Measurements from ENCODE around the gene THEMIS.

THEMIS gene

GRCh38 chr6:127917766-127918165 lies 16.9 kb upstream of the THEMIS start:
- Histone ChIP-seq H3K4me2 (ENCODE audit: low read depth, low read length) (no peak overlapping the region), H3F3A (ENCODE audit: insufficient read depth, low read length) (no peaks in the 10 kb centered on the region), H3K27me3 (replicated peaks; ENCODE audit: insufficient read depth, low read length) (no peaks in the 10 kb centered on the region), H3K4me3 (ENCODE audit: low read length) (no peak overlapping the region), H4K20me1 (ENCODE audit: insufficient read depth, low read length) (no peaks in the 10 kb centered on the region), H3K4me1 (ENCODE audit: low read length) (peaks cover 8% of the 10 kb centered on the region; the same call in 1 of the 2 replicates), H3K27ac (ENCODE audit: low read length) (no peak overlapping the region), H3K9ac (ENCODE audit: low read length) (no peak overlapping the region), H3K9me2 (replicated peaks; ENCODE audit: insufficient read depth, low read length) (no peaks in the 10 kb centered on the region), H3K9me3 (replicated peaks; ENCODE audit: insufficient read depth, low read length) (no peaks in the 10 kb centered on the region), H3K36me3 (replicated peaks; ENCODE audit: insufficient read depth, low read length) (no peaks in the 10 kb centered on the region), H2AFZ (ENCODE audit: low read length) (no peak overlapping the region), H3K79me2 (ENCODE audit: low read length) (no peaks in the 10 kb centered on the region)
- TF ChIP-seq EZH2 (optimal IDR thresholded peaks at IDR 0.05; ENCODE audit: low read depth, low read length), result no peak
- TF ChIP-seq EZH2phosphoT487 (IDR thresholded peaks at IDR 0.05; ENCODE audit: low read length), result no peak
- no peak for TF ChIP-seq CTCF (IDR thresholded peaks at IDR 0.05; ENCODE audit: low read length)
- no peak for DNase-seq

DNA sequence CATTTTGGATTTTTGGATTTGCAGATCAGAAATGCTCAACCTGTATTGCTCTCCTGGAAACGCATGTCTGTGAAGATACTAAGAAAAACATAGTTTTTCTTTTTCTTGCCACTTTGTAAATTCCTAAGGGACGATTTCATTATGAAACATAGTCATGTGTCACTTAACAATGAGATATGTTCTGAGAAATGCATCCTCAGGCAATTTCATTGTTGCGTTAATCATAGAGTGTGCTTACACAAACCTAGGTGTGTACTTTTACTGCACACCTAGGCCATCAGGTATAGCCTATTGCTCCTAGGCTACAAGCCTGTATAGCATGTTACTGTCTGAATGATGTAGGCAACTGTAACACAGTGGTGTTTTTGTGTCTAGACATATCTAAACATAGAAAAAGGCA lies 13.4 kb upstream of the THEMIS start:
- TF ChIP-seq EZH2 (optimal IDR thresholded peaks at IDR 0.05; ENCODE audit: low read depth, low read length) (no peak), CTCF (IDR thresholded peaks at IDR 0.05; ENCODE audit: low read length) (no peak), EZH2phosphoT487 (IDR thresholded peaks at IDR 0.05; ENCODE audit: low read length) (no peak)

DNA sequence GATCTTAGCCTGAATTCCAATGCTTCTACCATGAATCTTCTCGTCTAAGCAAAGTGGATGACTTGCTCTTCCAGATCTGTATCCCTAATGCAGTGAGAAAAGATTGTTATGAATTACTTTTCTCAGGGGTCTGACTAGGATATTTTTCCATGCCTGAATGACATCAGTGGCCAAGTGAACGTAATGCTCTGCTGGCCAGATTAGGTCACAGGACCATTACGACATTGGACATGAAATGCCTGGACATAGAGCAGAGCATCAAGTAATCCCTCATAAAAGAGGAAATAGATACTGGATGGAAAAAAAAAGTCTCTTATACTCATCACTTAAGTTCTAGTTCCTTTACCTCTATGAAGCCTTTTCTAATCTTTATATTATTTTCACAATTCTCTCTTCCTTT lies 12.1 kb upstream of the THEMIS start:
- no peak for TF ChIP-seq EZH2phosphoT487 (IDR thresholded peaks at IDR 0.05; ENCODE audit: low read length)
- Histone ChIP-seq H4K20me1 (ENCODE audit: insufficient read depth, low read length) (no peaks in the 10 kb centered on the region), H3K9me3 (replicated peaks; ENCODE audit: insufficient read depth, low read length) (no peaks in the 10 kb centered on the region), H3K4me1 (ENCODE audit: low read length) (no peaks in the 10 kb centered on the region), H3K79me2 (ENCODE audit: low read length) (no peaks in the 10 kb centered on the region), H3K4me3 (ENCODE audit: low read length) (no peak overlapping the region), H3K36me3 (replicated peaks; ENCODE audit: insufficient read depth, low read length) (no peaks in the 10 kb centered on the region), H3K9ac (ENCODE audit: low read length) (no peak overlapping the region), H3K27me3 (replicated peaks; ENCODE audit: insufficient read depth, low read length) (no peaks in the 10 kb centered on the region), H3K4me2 (ENCODE audit: low read depth, low read length) (no peak overlapping the region), H2AFZ (ENCODE audit: low read length) (no peak overlapping the region), H3F3A (ENCODE audit: insufficient read depth, low read length) (no peaks in the 10 kb centered on the region), H3K27ac (ENCODE audit: low read length) (no peak overlapping the region), H3K9me2 (replicated peaks; ENCODE audit: insufficient read depth, low read length) (no peaks in the 10 kb centered on the region)
- DNase-seq, result no peak

More for the DNA sequence above, 13.4 kb upstream of the THEMIS start:
- Histone ChIP-seq H3K4me3 (ENCODE audit: low read length) (no peak overlapping the region), H3K9ac (ENCODE audit: low read length) (no peak overlapping the region), H2AFZ (ENCODE audit: low read length) (no peak overlapping the region), H4K20me1 (ENCODE audit: insufficient read depth, low read length) (no peaks in the 10 kb centered on the region), H3K27me3 (replicated peaks; ENCODE audit: insufficient read depth, low read length) (no peaks in the 10 kb centered on the region), H3K27ac (ENCODE audit: low read length) (no peak overlapping the region), H3K9me2 (replicated peaks; ENCODE audit: insufficient read depth, low read length) (no peaks in the 10 kb centered on the region), H3K9me3 (replicated peaks; ENCODE audit: insufficient read depth, low read length) (no peaks in the 10 kb centered on the region), H3F3A (ENCODE audit: insufficient read depth, low read length) (no peaks in the 10 kb centered on the region), H3K4me1 (ENCODE audit: low read length) (peaks cover 8% of the 10 kb centered on the region; the same call in 1 of the 2 replicates), H3K79me2 (ENCODE audit: low read length) (no peaks in the 10 kb centered on the region), H3K4me2 (ENCODE audit: low read depth, low read length) (no peak overlapping the region), H3K36me3 (replicated peaks; ENCODE audit: insufficient read depth, low read length) (no peaks in the 10 kb centered on the region)
- DNase-seq, result no peak

GRCh38 chr6:127907960-127908640 lies 7.2 kb upstream of the THEMIS start:
- H3K4me1 ChIP-seq (ENCODE audit: low read length), result no peaks in the 10 kb centered on the region

More at GRCh38 chr6:127907960-127908640, 7.2 kb upstream of the THEMIS start:
- no peak overlapping the region for H2AFZ ChIP-seq (ENCODE audit: low read length)
- H3K9me3 ChIP-seq (replicated peaks; ENCODE audit: insufficient read depth, low read length), result no peaks in the 10 kb centered on the region
- H3F3A ChIP-seq (ENCODE audit: insufficient read depth, low read length), result no peaks in the 10 kb centered on the region
- no peaks in the 10 kb centered on the region for H3K36me3 ChIP-seq (replicated peaks; ENCODE audit: insufficient read depth, low read length)
- no peak for DNase-seq
- H3K79me2 ChIP-seq (ENCODE audit: low read length), result no peaks in the 10 kb centered on the region
- no peak overlapping the region for H3K4me2 ChIP-seq (ENCODE audit: low read depth, low read length)
- no peak overlapping the region for H3K4me3 ChIP-seq (ENCODE audit: low read length)
- no peaks in the 10 kb centered on the region for H3K9me2 ChIP-seq (replicated peaks; ENCODE audit: insufficient read depth, low read length)
- no peak overlapping the region for H3K27ac ChIP-seq (ENCODE audit: low read length)
- H3K27me3 ChIP-seq (replicated peaks; ENCODE audit: insufficient read depth, low read length), result no peaks in the 10 kb centered on the region
- no peak overlapping the region for H3K9ac ChIP-seq (ENCODE audit: low read length)
- H4K20me1 ChIP-seq (ENCODE audit: insufficient read depth, low read length), result no peaks in the 10 kb centered on the region
- TF ChIP-seq EZH2 (optimal IDR thresholded peaks at IDR 0.05; ENCODE audit: low read depth, low read length) (no peak), CTCF (IDR thresholded peaks at IDR 0.05; ENCODE audit: low read length) (no peak), EZH2phosphoT487 (IDR thresholded peaks at IDR 0.05; ENCODE audit: low read length) (no peak)

Measured in MM.1S (cell line).